ENCODE results near the gene DUS2.

The DUS2 gene

GRCh38 chr16:67982011-67982696, 40.9 kb upstream of the DUS2 start:
- no peak for DNase-seq
- WGBS (ENCODE audit: insufficient coverage), result 98% methylated on average over 38 of the region's 49 CpGs
- no peak overlapping the region for H3K4me3 ChIP-seq (ENCODE audit: control insufficient read depth in 1 of 7, extremely low read depth in 1 of 7, insufficient read depth in 4 of 7, low read depth in 2 of 7, low read length in 6 of 7)
- H3K27me3 ChIP-seq (replicated peaks in 2 of 5; ENCODE audit: control insufficient read depth in 4 of 5, insufficient read depth in 5 of 5, low read length in 4 of 5), result no peaks in the 10 kb centered on the region
- peaks cover 13 to 29% (median 24%) of the 10 kb centered on the region in 4 experiments for H3K4me1 ChIP-seq (ENCODE audit: control extremely low read depth in 1 of 4, control insufficient read depth in 4 of 4, insufficient read depth in 4 of 4, low read length in 3 of 4)
- H3K27ac ChIP-seq (ENCODE audit: insufficient read depth in 1 of 2, low read depth in 1 of 2, low read length in 2 of 2, poor library complexity in 1 of 2, severe bottlenecking in 2 of 2), result no peak overlapping the region
- H3K9me3 ChIP-seq (ENCODE audit: control extremely low read depth in 1 of 5, control insufficient read depth in 4 of 5, insufficient read depth in 2 of 5, low read depth in 1 of 5, low read length in 4 of 5), result no peaks in the 10 kb centered on the region
- POLR2A ChIA-PET, result interaction anchor here (0.6 to 3.2 kb wide), 3 partner anchors 13 to 155 kb away, joined by 3 to 16 read pairs (median 12); partner anchors contain the start of genes PSMB10 and SLC12A4
- CTCF ChIA-PET, result interaction anchor here (0.7 to 8.4 kb wide), 7 partner anchors 9 to 40 kb away, joined by 3 to 69 read pairs (median 5); partner anchors contain the start of genes DPEP2 and SLC12A4
- H3K36me3 ChIP-seq (ENCODE audit: control insufficient read depth in 4 of 4, insufficient read depth in 4 of 4, low read length in 3 of 4), result no peaks in the 10 kb centered on the region

- ChIA-PET POLR2A (interaction anchor here (0.6 kb wide), 1 partner anchor 36 kb away, joined by 3 read pairs; the partner anchor contains the start of genes DDX28 and DUS2), CTCF (interaction anchor here (0.6 to 8.4 kb wide), 8 partner anchors 9 to 54 kb away, joined by 3 to 69 read pairs (median 4); partner anchors contain the start of genes DPEP2 and SLC12A4)
- H3K4me3 ChIP-seq (ENCODE audit: control insufficient read depth in 1 of 7, extremely low read depth in 1 of 7, insufficient read depth in 4 of 7, low read depth in 2 of 7, low read length in 6 of 7), result no peak overlapping the region
- no peak for DNase-seq
- 100% methylated on average over 4 of the region's 5 CpGs for WGBS (ENCODE audit: insufficient coverage)
- H3K27me3 ChIP-seq (replicated peaks in 2 of 5; ENCODE audit: control insufficient read depth in 4 of 5, insufficient read depth in 5 of 5, low read length in 4 of 5), result no peaks in the 10 kb centered on the region
- H3K4me1 ChIP-seq (ENCODE audit: control extremely low read depth in 1 of 4, control insufficient read depth in 4 of 4, insufficient read depth in 4 of 4, low read length in 3 of 4), result peaks cover 13 to 32% (median 27%) of the 10 kb centered on the region in 4 experiments
- no peaks in the 10 kb centered on the region for H3K9me3 ChIP-seq (ENCODE audit: control extremely low read depth in 1 of 5, control insufficient read depth in 4 of 5, insufficient read depth in 2 of 5, low read depth in 1 of 5, low read length in 4 of 5)
- H3K36me3 ChIP-seq (ENCODE audit: control insufficient read depth in 4 of 4, insufficient read depth in 4 of 4, low read length in 3 of 4), result peaks cover 0 to 8% (median 2%) of the 10 kb centered on the region in 4 experiments
- no peak overlapping the region for H3K27ac ChIP-seq (ENCODE audit: insufficient read depth in 1 of 2, low read depth in 1 of 2, low read length in 2 of 2, poor library complexity in 1 of 2, severe bottlenecking in 2 of 2)
Observed at GRCh38 chr16:67986949-67987348, 36.1 kb upstream of the DUS2 start.

GRCh38 chr16:67987460-67988160, 35.5 kb upstream of the DUS2 start:
- H3K27ac ChIP-seq (ENCODE audit: insufficient read depth in 1 of 2, low read depth in 1 of 2, low read length in 2 of 2, poor library complexity in 1 of 2, severe bottlenecking in 2 of 2), result no peak overlapping the region
- H3K9me3 ChIP-seq (ENCODE audit: control extremely low read depth in 1 of 5, control insufficient read depth in 4 of 5, insufficient read depth in 2 of 5, low read depth in 1 of 5, low read length in 4 of 5), result no peaks in the 10 kb centered on the region
- no peak for DNase-seq
- ChIA-PET CTCF (interaction anchor here (1.1 to 8.4 kb wide), 6 partner anchors 11 to 53 kb away, joined by 3 to 69 read pairs (median 8); partner anchors contain the start of genes DPEP2 and SLC12A4), POLR2A (interaction anchor here (0.6 kb wide), 1 partner anchor 36 kb away, joined by 3 read pairs; the partner anchor contains the start of genes DDX28 and DUS2)
- no peaks in the 10 kb centered on the region for H3K27me3 ChIP-seq (replicated peaks in 2 of 5; ENCODE audit: control insufficient read depth in 4 of 5, insufficient read depth in 5 of 5, low read length in 4 of 5)
- WGBS (ENCODE audit: insufficient coverage), result 92% methylated on average over 6 of the region's 11 CpGs
- H3K4me1 ChIP-seq (ENCODE audit: control extremely low read depth in 1 of 4, control insufficient read depth in 4 of 4, insufficient read depth in 4 of 4, low read length in 3 of 4), result peaks cover 13 to 35% (median 30%) of the 10 kb centered on the region in 4 experiments
- H3K4me3 ChIP-seq (ENCODE audit: control insufficient read depth in 1 of 7, extremely low read depth in 1 of 7, insufficient read depth in 4 of 7, low read depth in 2 of 7, low read length in 6 of 7), result no peak overlapping the region
- H3K36me3 ChIP-seq (ENCODE audit: control insufficient read depth in 4 of 4, insufficient read depth in 4 of 4, low read length in 3 of 4), result peaks cover 0 to 10% (median 2%) of the 10 kb centered on the region in 4 experiments

- WGBS (ENCODE audit: insufficient coverage), result 83% methylated on average over 2 of the region's 3 CpGs
- Histone ChIP-seq H3K27me3 (replicated peaks in 2 of 5; ENCODE audit: control insufficient read depth in 4 of 5, insufficient read depth in 5 of 5, low read length in 4 of 5) (no peaks in the 10 kb centered on the region), H3K27ac (ENCODE audit: insufficient read depth in 1 of 2, low read depth in 1 of 2, low read length in 2 of 2, poor library complexity in 1 of 2, severe bottlenecking in 2 of 2) (no peak overlapping the region), H3K4me3 (ENCODE audit: control insufficient read depth in 1 of 7, extremely low read depth in 1 of 7, insufficient read depth in 4 of 7, low read depth in 2 of 7, low read length in 6 of 7) (no peak overlapping the region), H3K36me3 (ENCODE audit: control insufficient read depth in 4 of 4, insufficient read depth in 4 of 4, low read length in 3 of 4) (peaks cover 0 to 10% (median 2%) of the 10 kb centered on the region in 4 experiments), H3K9me3 (ENCODE audit: control extremely low read depth in 1 of 5, control insufficient read depth in 4 of 5, insufficient read depth in 2 of 5, low read depth in 1 of 5, low read length in 4 of 5) (no peaks in the 10 kb centered on the region), H3K4me1 (ENCODE audit: control extremely low read depth in 1 of 4, control insufficient read depth in 4 of 4, insufficient read depth in 4 of 4, low read length in 3 of 4) (peaks cover 10 to 42% (median 36%) of the 10 kb centered on the region in 4 experiments)
- DNase-seq, result no peak
- ChIA-PET POLR2A (no interaction called here), CTCF (interaction anchor here (0.9 to 7.1 kb wide), 7 partner anchors 8 to 75 kb away, joined by 3 to 35 read pairs (median 3); partner anchors contain the start of genes DPEP2 and DPEP3)
Observed at GRCh38 chr16:67988675-67989074, 34.4 kb upstream of the DUS2 start.

GRCh38 chr16:67989322-67990017, 33.6 kb upstream of the DUS2 start:
- ChIA-PET POLR2A (no interaction called here), CTCF (interaction anchor here (0.6 to 7.1 kb wide), 8 partner anchors 9 to 75 kb away, joined by 3 to 35 read pairs (median 3); partner anchors contain the start of genes DPEP2 and DPEP3)
- Histone ChIP-seq H3K4me1 (ENCODE audit: control extremely low read depth in 1 of 4, control insufficient read depth in 4 of 4, insufficient read depth in 4 of 4, low read length in 3 of 4) (peaks cover 6 to 38% (median 34%) of the 10 kb centered on the region in 4 experiments), H3K36me3 (ENCODE audit: control insufficient read depth in 4 of 4, insufficient read depth in 4 of 4, low read length in 3 of 4) (peaks cover 0 to 10% (median 2%) of the 10 kb centered on the region in 4 experiments), H3K4me3 (ENCODE audit: control insufficient read depth in 1 of 7, extremely low read depth in 1 of 7, insufficient read depth in 4 of 7, low read depth in 2 of 7, low read length in 6 of 7) (no peak overlapping the region), H3K9me3 (ENCODE audit: control extremely low read depth in 1 of 5, control insufficient read depth in 4 of 5, insufficient read depth in 2 of 5, low read depth in 1 of 5, low read length in 4 of 5) (no peaks in the 10 kb centered on the region), H3K27me3 (replicated peaks in 2 of 5; ENCODE audit: control insufficient read depth in 4 of 5, insufficient read depth in 5 of 5, low read length in 4 of 5) (no peaks in the 10 kb centered on the region), H3K27ac (ENCODE audit: insufficient read depth in 1 of 2, low read depth in 1 of 2, low read length in 2 of 2, poor library complexity in 1 of 2, severe bottlenecking in 2 of 2) (no peak overlapping the region)
- WGBS (ENCODE audit: insufficient coverage), result 94% methylated on average over 6 of the region's 8 CpGs
- DNase-seq, result no peak

- ChIA-PET POLR2A (no interaction called here), CTCF (interaction anchor here (0.6 to 3.6 kb wide), 6 partner anchors 9 to 50 kb away, joined by 3 to 10 read pairs (median 3); partner anchors contain the start of gene DPEP3)
Observed at GRCh38 chr16:67990018-67990386, 33.1 kb upstream of the DUS2 start.

More at GRCh38 chr16:67990018-67990386, 33.1 kb upstream of the DUS2 start:
- 96% methylated on average over 4 of the region's 6 CpGs for WGBS (ENCODE audit: insufficient coverage)
- H3K9me3 ChIP-seq (ENCODE audit: control extremely low read depth in 1 of 5, control insufficient read depth in 4 of 5, insufficient read depth in 2 of 5, low read depth in 1 of 5, low read length in 4 of 5), result no peaks in the 10 kb centered on the region
- H3K27ac ChIP-seq (ENCODE audit: insufficient read depth in 1 of 2, low read depth in 1 of 2, low read length in 2 of 2, poor library complexity in 1 of 2, severe bottlenecking in 2 of 2), result no peak overlapping the region
- no peak overlapping the region for H3K4me3 ChIP-seq (ENCODE audit: control insufficient read depth in 1 of 7, extremely low read depth in 1 of 7, insufficient read depth in 4 of 7, low read depth in 2 of 7, low read length in 6 of 7)
- H3K27me3 ChIP-seq (replicated peaks in 2 of 5; ENCODE audit: control insufficient read depth in 4 of 5, insufficient read depth in 5 of 5, low read length in 4 of 5), result no peaks in the 10 kb centered on the region
- peaks cover 0 to 10% (median 2%) of the 10 kb centered on the region in 4 experiments for H3K36me3 ChIP-seq (ENCODE audit: control insufficient read depth in 4 of 4, insufficient read depth in 4 of 4, low read length in 3 of 4)
- peaks cover 6 to 37% (median 32%) of the 10 kb centered on the region in 4 experiments for H3K4me1 ChIP-seq (ENCODE audit: control extremely low read depth in 1 of 4, control insufficient read depth in 4 of 4, insufficient read depth in 4 of 4, low read length in 3 of 4)
- no peak for DNase-seq

Measured in common myeloid progenitor, CD34-positive (primary cell).